ENCODE results near the gene HOXD9. TPM values are rescaled to one million over a fixed set of nuclear protein-coding genes. Genes with fewer than 3 reads are reported as not detected.

HOXD9 gene
- total and polyA plus RNA-seq, 2 donors (not counting 3 experiments of a cell fraction or from before 2014, with no cell fraction given): 1.9 to 3.5 TPM

DNA sequence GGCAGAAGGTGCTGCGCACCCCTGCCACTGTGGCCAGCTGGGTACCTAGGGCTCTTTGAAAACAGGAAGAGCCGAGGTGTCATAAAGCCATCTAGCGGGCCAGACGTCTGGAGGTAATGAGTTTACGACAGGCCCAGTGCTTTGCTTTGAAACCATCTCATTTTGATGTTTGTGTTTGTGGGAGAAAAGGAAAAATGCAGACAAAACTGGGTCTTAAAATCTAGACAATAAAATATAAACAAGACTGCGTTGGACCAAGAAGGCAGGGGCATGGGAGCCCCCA, 3.2 kb downstream of the HOXD9 start:
- H2AFZ ChIP-seq (ENCODE audit: low read depth, low read length): no peak overlapping the region
- no peak overlapping the region for H3K4me3 ChIP-seq (replicated peaks in 1 of 3; ENCODE audit: insufficient read depth in 1 of 3, low read depth in 1 of 3, low read length in 3 of 3)
- BruUV-seq (replicated peaks): no TSS peak
- intact Hi-C loops (cut with micrococcal nuclease) (loop anchor here (5.0 kb wide), 2 partner anchors 932 to 1632 kb away; no protein-coding TSS in a partner anchor), dilution Hi-C loops (cut with MboI; ENCODE audit: extremely low pct_ligation_motif_present, low sequenced_read_pairs) (loop anchor here (25.0 kb wide), 1 partner anchor 512 kb away; no protein-coding TSS in a partner anchor)
- peaks cover 14 to 20% of the 10 kb centered on the region in 2 experiments for H3K27me3 ChIP-seq (ENCODE audit: control insufficient read depth in 2 of 2, insufficient read depth in 2 of 2, low read length in 2 of 2)
- no peak overlapping the region for H3K9ac ChIP-seq (replicated peaks; ENCODE audit: extremely low read depth, insufficient read depth, low read length)
- no peaks in the 10 kb centered on the region for H3K9me3 ChIP-seq (replicated peaks; ENCODE audit: control insufficient read depth, insufficient read depth, low read length)
- DNase-seq (ENCODE audit: low read depth, low spot score): no peak
- peaks cover 4% of the 10 kb centered on the region for H3K79me2 ChIP-seq (ENCODE audit: control insufficient read depth, insufficient read depth, low read length)
- POLR2A ChIA-PET: interaction anchor here (0.5 kb wide), 1 partner anchor 513 kb away, joined by 8 read pairs; no protein-coding TSS in a partner anchor
- CTCF ChIA-PET: interaction anchor here (3.2 to 10.1 kb wide), 10 partner anchors 14 to 1037 kb away, joined by 23 to 458 read pairs (median 84); no protein-coding TSS in a partner anchor
- no peak for FAIRE-seq
- no peaks in the 10 kb centered on the region for H4K20me1 ChIP-seq (replicated peaks; ENCODE audit: control insufficient read depth, extremely low read depth, insufficient read depth, low read length)
- H3K4me2 ChIP-seq (ENCODE audit: insufficient read depth, low read length): no peak overlapping the region
- TF ChIP-seq JUN (IDR thresholded peaks at IDR 0.05; ENCODE audit: borderline replicate concordance, insufficient read depth, insufficient read length, low read depth) (no peak), GATA2 (IDR thresholded peaks at IDR 0.05; ENCODE audit: insufficient read depth, insufficient read length, low read depth, low read length) (no peak), EZH2 (IDR thresholded peaks at IDR 0.05; ENCODE audit: borderline replicate concordance, low read depth, low read length, severe bottlenecking) (no peak), POLR2AphosphoS5 (IDR thresholded peaks at IDR 0.05; ENCODE audit: insufficient read depth, low read depth, low read length) (no peak), MYC (IDR thresholded peaks at IDR 0.05; ENCODE audit: low read depth, low read length) (no peak), POLR2A (IDR thresholded peaks at IDR 0.05; ENCODE audit: low read depth, low read length) (no peak)
- TF ChIP-seq, protein P1, sequence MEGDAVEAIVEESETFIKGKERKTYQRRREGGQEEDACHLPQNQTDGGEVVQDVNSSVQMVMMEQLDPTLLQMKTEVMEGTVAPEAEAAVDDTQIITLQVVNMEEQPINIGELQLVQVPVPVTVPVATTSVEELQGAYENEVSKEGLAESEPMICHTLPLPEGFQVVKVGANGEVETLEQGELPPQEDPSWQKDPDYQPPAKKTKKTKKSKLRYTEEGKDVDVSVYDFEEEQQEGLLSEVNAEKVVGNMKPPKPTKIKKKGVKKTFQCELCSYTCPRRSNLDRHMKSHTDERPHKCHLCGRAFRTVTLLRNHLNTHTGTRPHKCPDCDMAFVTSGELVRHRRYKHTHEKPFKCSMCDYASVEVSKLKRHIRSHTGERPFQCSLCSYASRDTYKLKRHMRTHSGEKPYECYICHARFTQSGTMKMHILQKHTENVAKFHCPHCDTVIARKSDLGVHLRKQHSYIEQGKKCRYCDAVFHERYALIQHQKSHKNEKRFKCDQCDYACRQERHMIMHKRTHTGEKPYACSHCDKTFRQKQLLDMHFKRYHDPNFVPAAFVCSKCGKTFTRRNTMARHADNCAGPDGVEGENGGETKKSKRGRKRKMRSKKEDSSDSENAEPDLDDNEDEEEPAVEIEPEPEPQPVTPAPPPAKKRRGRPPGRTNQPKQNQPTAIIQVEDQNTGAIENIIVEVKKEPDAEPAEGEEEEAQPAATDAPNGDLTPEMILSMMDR (IDR thresholded peaks at IDR 0.05; ENCODE audit: extremely low read depth in 1 of 2, insufficient read depth in 1 of 2, low read depth in 1 of 2, low read length in 2 of 2): no peak
- no peak overlapping the region for H3K27ac ChIP-seq (ENCODE audit: insufficient read depth, low read depth, low read length)
- no peaks in the 10 kb centered on the region for H3K9me1 ChIP-seq (replicated peaks; ENCODE audit: control insufficient read depth, extremely low read depth, insufficient read depth, low read length)
- H3K36me3 ChIP-seq (ENCODE audit: control insufficient read depth in 2 of 2, extremely low read depth in 1 of 2, insufficient read depth in 2 of 2, low read length in 2 of 2): no peaks in the 10 kb centered on the region
- peaks cover 31% of the 10 kb centered on the region for H3K4me1 ChIP-seq (ENCODE audit: control insufficient read depth, extremely low read depth, insufficient read depth, low read length)

Measured in endothelial cell of umbilical vein (primary cell).